Measurements from ENCODE around the gene ACTN1.

ACTN1 gene

GRCh38 chr14:68958553-68958952, 20.5 kb downstream of the ACTN1 start:
- no peak for TF ChIP-seq CTCF (IDR thresholded peaks at IDR 0.05)

- TF ChIP-seq CTCF (IDR thresholded peaks at IDR 0.05) = no peak
Measured at GRCh38 chr14:68957775-68958174, 21.3 kb downstream of the ACTN1 start.

- no peak for TF ChIP-seq CTCF (IDR thresholded peaks at IDR 0.05)
Measured at GRCh38 chr14:68956724-68957123, 22.4 kb downstream of the ACTN1 start.

- no peak for TF ChIP-seq CTCF (IDR thresholded peaks at IDR 0.05)
Measured at GRCh38 chr14:68955851-68956179, 23.3 kb downstream of the ACTN1 start.

GRCh38 chr14:68955164-68955850, 23.8 kb downstream of the ACTN1 start:
- TF ChIP-seq CTCF (IDR thresholded peaks at IDR 0.05) = no peak

GRCh38 chr14:68953196-68953555, 25.9 kb downstream of the ACTN1 start:
- no peak for TF ChIP-seq CTCF (IDR thresholded peaks at IDR 0.05)

GRCh38 chr14:68952531-68953195, 26.4 kb downstream of the ACTN1 start:
- no peak for TF ChIP-seq CTCF (IDR thresholded peaks at IDR 0.05)
